Measurements from ENCODE around the gene SHROOM4. TPM values are rescaled to one million over a fixed set of nuclear protein-coding genes. Genes with fewer than 3 reads are reported as not detected.

Gene SHROOM4
- total RNA-seq, 1 donor from 2014 or later: 6.1 TPM

- Histone ChIP-seq H3K36me3 (ENCODE audit: control insufficient read depth, insufficient read depth, low read length) (no peaks in the 10 kb centered on the region), H3K4me3 (ENCODE audit: low read depth, low read length) (no peak overlapping the region), H3K27me3 (ENCODE audit: control insufficient read depth, insufficient read depth, low read length) (no peaks in the 10 kb centered on the region)
- no peak for DNase-seq (ENCODE audit: low read depth)
- no peak for TF ChIP-seq CTCF (IDR thresholded peaks at IDR 0.05; ENCODE audit: insufficient read depth, low read length, poor library complexity, severe bottlenecking)
Measured at GRCh38 chrX:50677789-50678188, 136.2 kb downstream of the SHROOM4 start.

- TF ChIP-seq CTCF (IDR thresholded peaks at IDR 0.05; ENCODE audit: insufficient read depth, low read length, poor library complexity, severe bottlenecking): no peak
- DNase-seq (ENCODE audit: low read depth): no peak
- no peaks in the 10 kb centered on the region for H3K27me3 ChIP-seq (ENCODE audit: control insufficient read depth, insufficient read depth, low read length)
- no peak overlapping the region for H3K4me3 ChIP-seq (ENCODE audit: low read depth, low read length)
- H3K36me3 ChIP-seq (ENCODE audit: control insufficient read depth, insufficient read depth, low read length): no peaks in the 10 kb centered on the region
Measured at GRCh38 chrX:50671661-50672060, 142.3 kb downstream of the SHROOM4 start.

- no peak for DNase-seq (ENCODE audit: low read depth)
- TF ChIP-seq CTCF (IDR thresholded peaks at IDR 0.05; ENCODE audit: insufficient read depth, low read length, poor library complexity, severe bottlenecking): no peak
- no peaks in the 10 kb centered on the region for H3K36me3 ChIP-seq (ENCODE audit: control insufficient read depth, insufficient read depth, low read length)
- no peaks in the 10 kb centered on the region for H3K27me3 ChIP-seq (ENCODE audit: control insufficient read depth, insufficient read depth, low read length)
- no peak overlapping the region for H3K4me3 ChIP-seq (ENCODE audit: low read depth, low read length)
Measured at GRCh38 chrX:50668860-50669259, 145.1 kb downstream of the SHROOM4 start.

GRCh38 chrX:50648156-50648555 is 165.8 kb downstream of the SHROOM4 start:
- DNase-seq (ENCODE audit: low read depth): no peak
- Histone ChIP-seq H3K36me3 (ENCODE audit: control insufficient read depth, insufficient read depth, low read length) (no peaks in the 10 kb centered on the region), H3K4me3 (ENCODE audit: low read depth, low read length) (no peak overlapping the region), H3K27me3 (ENCODE audit: control insufficient read depth, insufficient read depth, low read length) (no peaks in the 10 kb centered on the region)
- TF ChIP-seq CTCF (IDR thresholded peaks at IDR 0.05; ENCODE audit: insufficient read depth, low read length, poor library complexity, severe bottlenecking): no peak

- Histone ChIP-seq H3K4me3 (ENCODE audit: low read depth, low read length) (no peak overlapping the region), H3K36me3 (ENCODE audit: control insufficient read depth, insufficient read depth, low read length) (no peaks in the 10 kb centered on the region), H3K27me3 (ENCODE audit: control insufficient read depth, insufficient read depth, low read length) (no peaks in the 10 kb centered on the region)
- DNase-seq (ENCODE audit: low read depth): no peak
- no peak for TF ChIP-seq CTCF (IDR thresholded peaks at IDR 0.05; ENCODE audit: insufficient read depth, low read length, poor library complexity, severe bottlenecking)
Measured at GRCh38 chrX:50644496-50644895, 169.5 kb downstream of the SHROOM4 start.

- no peaks in the 10 kb centered on the region for H3K36me3 ChIP-seq (ENCODE audit: control insufficient read depth, insufficient read depth, low read length)
- no peak for TF ChIP-seq CTCF (IDR thresholded peaks at IDR 0.05; ENCODE audit: insufficient read depth, low read length, poor library complexity, severe bottlenecking)
- no peak for DNase-seq (ENCODE audit: low read depth)
Measured at GRCh38 chrX:50643525-50644137, 170.4 kb downstream of the SHROOM4 start.

More at GRCh38 chrX:50643525-50644137, 170.4 kb downstream of the SHROOM4 start:
- no peak overlapping the region for H3K4me3 ChIP-seq (ENCODE audit: low read depth, low read length)
- no peaks in the 10 kb centered on the region for H3K27me3 ChIP-seq (ENCODE audit: control insufficient read depth, insufficient read depth, low read length)

Measured in kidney epithelial cell (primary cell).